SK-N-SH (cell line): ENCODE data around the gene LRRC8D. TPM values are rescaled to one million over a fixed set of nuclear protein-coding genes. Genes with fewer than 3 reads are reported as not detected.

ENCODE experiments used
- CTCF ChIA-PET: fragments of 300-600, 350-600 bp; formaldehyde crosslinking; extraction: SDS; loops from one replicate; lab custom pipeline; 2021; lab: Yijun Ruan, JAX
- POLR2A ChIA-PET: fragments of 350-600 bp; sonication (Branson Sonifier 250); formaldehyde crosslinking; extraction: SDS; loops from one replicate; lab custom pipeline; 2020; ENCODE audit warnings: antibody characterized with exemption, inconsistent platforms; lab: Yijun Ruan, JAX
- DNase-seq: peaks from one replicate; pipeline ENCODE4 v3.0.0; 2012
- H2AFZ ChIP-seq: fragments of 200-600 bp; sonication (generic); 2 replicates; pipeline ENCODE4 v1.8.1; 2016; ENCODE audit warnings: antibody characterized with exemption, mild to moderate bottlenecking, low read depth
- H3F3A ChIP-seq: fragments of 200-600 bp; sonication (generic); replicated peaks from 2 replicates; pipeline ENCODE3; 2016; ENCODE audit warnings: antibody characterized with exemption, mild to moderate bottlenecking; ENCODE audit not compliant: insufficient read depth
- H3K27ac ChIP-seq, 2 experiments: fragments of 200-500 bp in 1 of 2; fragments of 200-600 bp in 1 of 2; sonication (Bioruptor generic) in 1 of 2; sonication (generic), shearing (Covaris generic) in 1 of 2; 2 replicates each; pipeline versions ENCODE4 v1.5.1 to v1.6.1; 2014 to 2016; ENCODE audit warnings: low read depth in 2 of 2, inconsistent platforms in 1 of 2, low read length in 1 of 2, mild to moderate bottlenecking in 1 of 2, mixed read lengths in 1 of 2
- H3K27me3 ChIP-seq: fragments of 200-600 bp; sonication (generic), shearing (Covaris generic); 2 replicates; pipeline ENCODE4 v1.6.1; 2016; ENCODE audit warnings: mixed run types; ENCODE audit not compliant: insufficient read depth
- H3K36me3 ChIP-seq, 2 experiments: fragments of 200-500 bp in 1 of 2; fragments of 200-600 bp in 1 of 2; sonication (Bioruptor generic) in 1 of 2; sonication (generic) in 1 of 2; replicated peaks in 1 of 2; 2 replicates each; pipeline versions ENCODE3 to v1.5.1; 2014 to 2016; ENCODE audit warnings: low read length in 1 of 2, mild to moderate bottlenecking in 1 of 2; ENCODE audit not compliant: insufficient read depth in 2 of 2, control insufficient read depth in 1 of 2
- H3K4me1 ChIP-seq, 2 experiments: fragments of 200-500 bp in 1 of 2; fragments of 200-600 bp in 1 of 2; sonication (Bioruptor generic) in 1 of 2; sonication (generic), shearing (Covaris generic) in 1 of 2; 2 replicates each; pipeline versions ENCODE4 v1.5.1 to v1.6.1; 2014 to 2016; ENCODE audit warnings: low read depth in 1 of 2, low read length in 1 of 2, mixed run types in 1 of 2; ENCODE audit not compliant: insufficient read depth in 2 of 2, control insufficient read depth in 1 of 2
- H3K4me2 ChIP-seq: fragments of 200-600 bp; sonication (generic), shearing (Covaris generic); 2 replicates; pipeline ENCODE4 v1.6.1; 2017; ENCODE audit warnings: mixed run types
- H3K4me3 ChIP-seq, 2 experiments: fragments of 200-500 bp in 1 of 2; fragments of 200-600 bp in 1 of 2; sonication (Bioruptor generic) in 1 of 2; sonication (generic), shearing (Covaris generic) in 1 of 2; 2 replicates each; pipeline versions ENCODE4 v1.5.1 to v1.8.1; 2014 to 2016; ENCODE audit warnings: low read depth in 2 of 2, inconsistent platforms in 1 of 2, low read length in 1 of 2, mild to moderate bottlenecking in 1 of 2, mixed read lengths in 1 of 2, moderate library complexity in 1 of 2
- H3K79me2 ChIP-seq: fragments of 200-600 bp; sonication (generic); 2 replicates; pipeline ENCODE4 v1.8.1; 2017; ENCODE audit warnings: mild to moderate bottlenecking; ENCODE audit not compliant: insufficient read depth
- H3K9ac ChIP-seq: fragments of 200-600 bp; sonication (generic); 2 replicates; pipeline ENCODE4 v1.6.1; 2017; ENCODE audit warnings: mixed run types
- H3K9me2 ChIP-seq: fragments of 200-600 bp; sonication (generic); 2 replicates; pipeline ENCODE4 v1.6.1; 2017; ENCODE audit warnings: mixed run types
- H3K9me3 ChIP-seq: fragments of 200-600 bp; sonication (generic); 2 replicates; pipeline ENCODE4 v1.6.1; 2017; ENCODE audit warnings: mixed run types, mild to moderate bottlenecking, moderate library complexity
- H4K20me1 ChIP-seq: fragments of 200-600 bp; sonication (generic); 2 replicates; pipeline ENCODE4 v1.6.1; 2017; ENCODE audit warnings: mild to moderate bottlenecking, mixed run types; ENCODE audit not compliant: insufficient read depth
- CHD2 ChIP-seq: fragments of 150-350 bp; IDR thresholded peaks from 2 replicates; pipeline ENCODE4 v1.6.1; 2018; ENCODE audit warnings: low read length; ENCODE audit not compliant: partially characterized antibody
- ELF1 ChIP-seq: IDR thresholded peaks from 2 replicates; pipeline ENCODE4 v1.4.0; 2012
- EP300 ChIP-seq, 2 experiments: IDR thresholded peaks; 2 replicates each; pipeline versions ENCODE4 v1.4.0 to v1.6.1; 2012; ENCODE audit warnings: borderline replicate concordance in 1 of 2, low read depth in 1 of 2, low read length in 1 of 2
- EZH2phosphoT487 ChIP-seq: fragments of 200-600 bp; sonication (generic); IDR thresholded peaks from 2 replicates; pipeline ENCODE4 v1.6.1; 2017; ENCODE audit warnings: low read depth, mixed run types, mild to moderate bottlenecking, antibody characterized with exemption, moderate library complexity, borderline replicate concordance
- FOSL2 ChIP-seq: IDR thresholded peaks from 2 replicates; pipeline ENCODE4 v1.4.0; 2012; ENCODE audit warnings: low read depth, mild to moderate bottlenecking, moderate library complexity, borderline replicate concordance
- FOXM1 ChIP-seq: IDR thresholded peaks from 2 replicates; pipeline ENCODE4 v1.4.0; 2012; ENCODE audit warnings: low read depth, mild to moderate bottlenecking
- JUND ChIP-seq: IDR thresholded peaks from 2 replicates; pipeline ENCODE4 v1.4.0; 2012
- MXI1 ChIP-seq: IDR thresholded peaks from 2 replicates; pipeline ENCODE4 v1.6.1; 2012; ENCODE audit warnings: mild to moderate bottlenecking, low read depth, low read length, improper control_type of control experiment
- NFIC ChIP-seq: IDR thresholded peaks from 2 replicates; pipeline ENCODE4 v1.4.0; 2012; ENCODE audit warnings: borderline replicate concordance
- NRF1 ChIP-seq: IDR thresholded peaks from 2 replicates; pipeline ENCODE4 v1.6.1; 2012; ENCODE audit warnings: low read depth, mild to moderate bottlenecking, low read length
- POLR2AphosphoS5 ChIP-seq: IDR thresholded peaks from 2 replicates; pipeline ENCODE4 v1.6.1; 2012; ENCODE audit warnings: low read depth, low read length
- RAD21 ChIP-seq: IDR thresholded peaks from 2 replicates; pipeline ENCODE4 v1.6.1; 2012; ENCODE audit warnings: mild to moderate bottlenecking, low read length
- RFX5 ChIP-seq: IDR thresholded peaks from 2 replicates; pipeline ENCODE4 v1.6.1; 2012; ENCODE audit warnings: mild to moderate bottlenecking, improper control_type of control experiment, low read length
- SIN3A ChIP-seq: IDR thresholded peaks from 2 replicates; pipeline ENCODE4 v1.6.1; 2012; ENCODE audit warnings: low read depth, mild to moderate bottlenecking, low read length, moderate library complexity, borderline replicate concordance
- SMC3 ChIP-seq: IDR thresholded peaks from 2 replicates; pipeline ENCODE4 v1.6.1; 2012; ENCODE audit warnings: low read depth, low read length, improper control_type of control experiment
- TCF12 ChIP-seq: IDR thresholded peaks from 2 replicates; pipeline ENCODE4 v1.4.0; 2012
- TEAD4 ChIP-seq: IDR thresholded peaks from 2 replicates; pipeline ENCODE4 v1.4.0; 2012; ENCODE audit warnings: mild to moderate bottlenecking, borderline replicate concordance; ENCODE audit not compliant: insufficient read depth
- YY1 ChIP-seq: IDR thresholded peaks from 2 replicates; pipeline ENCODE4 v1.4.0; 2012; ENCODE audit warnings: low read depth, mild to moderate bottlenecking
- WGBS: methylation state at CpG from one replicate; pipeline ENCODE4 v1.1.6; 2017; ENCODE audit warnings: low lambda C conversion rate; 5-methylcytosine and 5-hydroxymethylcytosine counted together
- polyA plus RNA-seq, 3 experiments: library from polyadenylated mRNA; depleted of rRNA; stranded (reverse); fragments of >200 nt; gene quantifications; 2 replicates each; pipeline ENCODE4 v1.2.3, GENCODE V29; 2012
- TF ChIP-seq, protein P1 (sequence below): IDR thresholded peaks from 2 replicates; pipeline ENCODE4 v1.6.1; 2012; ENCODE audit warnings: mild to moderate bottlenecking, low read depth, low read length, moderate library complexity
- TF ChIP-seq, protein P2 (sequence below): fragments of 150-350 bp; IDR thresholded peaks from 2 replicates; pipeline ENCODE4 v1.6.1; 2016; ENCODE audit warnings: mild to moderate bottlenecking, low read depth, low read length
- TF ChIP-seq, protein P3 (sequence below): IDR thresholded peaks from 2 replicates; pipeline ENCODE4; 2012
- TF ChIP-seq, protein P4 (sequence below): IDR thresholded peaks from 2 replicates; pipeline ENCODE4 v1.4.0; 2012; ENCODE audit warnings: low read depth, borderline replicate concordance

Gene LRRC8D
- polyA plus RNA-seq, 1 of the 3 experiments (the other 2 are of a cell fraction), result 15.0 TPM

DNA sequence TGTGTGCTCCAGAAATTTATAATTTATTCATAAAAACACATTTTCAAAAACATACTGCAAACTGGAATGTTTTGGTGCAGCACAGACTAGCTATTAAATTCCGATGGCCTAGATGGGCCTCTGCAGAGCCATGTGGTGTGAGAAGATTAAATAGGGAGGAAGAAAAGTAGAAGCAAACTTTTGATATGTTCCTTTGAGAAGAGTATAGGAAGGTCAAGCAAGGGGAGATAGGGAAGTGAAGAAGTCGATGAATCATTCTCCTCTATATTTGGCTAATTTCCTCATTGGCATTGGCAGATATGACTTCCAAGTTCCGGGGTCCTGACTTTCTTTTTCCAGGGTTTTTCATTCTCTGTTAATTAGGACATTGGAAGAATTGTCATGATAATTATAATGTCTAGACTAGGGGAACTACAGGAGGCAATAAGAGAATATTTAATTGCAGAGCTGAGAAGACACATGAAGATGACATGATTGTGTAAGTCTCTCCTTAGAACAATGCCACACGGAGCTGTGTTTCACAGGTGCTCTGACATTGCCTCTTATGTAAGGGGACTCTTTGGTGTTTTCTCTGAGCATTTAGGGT lies 154.8 kb downstream of the LRRC8D start (continued):
- TF ChIP-seq, protein P1, sequence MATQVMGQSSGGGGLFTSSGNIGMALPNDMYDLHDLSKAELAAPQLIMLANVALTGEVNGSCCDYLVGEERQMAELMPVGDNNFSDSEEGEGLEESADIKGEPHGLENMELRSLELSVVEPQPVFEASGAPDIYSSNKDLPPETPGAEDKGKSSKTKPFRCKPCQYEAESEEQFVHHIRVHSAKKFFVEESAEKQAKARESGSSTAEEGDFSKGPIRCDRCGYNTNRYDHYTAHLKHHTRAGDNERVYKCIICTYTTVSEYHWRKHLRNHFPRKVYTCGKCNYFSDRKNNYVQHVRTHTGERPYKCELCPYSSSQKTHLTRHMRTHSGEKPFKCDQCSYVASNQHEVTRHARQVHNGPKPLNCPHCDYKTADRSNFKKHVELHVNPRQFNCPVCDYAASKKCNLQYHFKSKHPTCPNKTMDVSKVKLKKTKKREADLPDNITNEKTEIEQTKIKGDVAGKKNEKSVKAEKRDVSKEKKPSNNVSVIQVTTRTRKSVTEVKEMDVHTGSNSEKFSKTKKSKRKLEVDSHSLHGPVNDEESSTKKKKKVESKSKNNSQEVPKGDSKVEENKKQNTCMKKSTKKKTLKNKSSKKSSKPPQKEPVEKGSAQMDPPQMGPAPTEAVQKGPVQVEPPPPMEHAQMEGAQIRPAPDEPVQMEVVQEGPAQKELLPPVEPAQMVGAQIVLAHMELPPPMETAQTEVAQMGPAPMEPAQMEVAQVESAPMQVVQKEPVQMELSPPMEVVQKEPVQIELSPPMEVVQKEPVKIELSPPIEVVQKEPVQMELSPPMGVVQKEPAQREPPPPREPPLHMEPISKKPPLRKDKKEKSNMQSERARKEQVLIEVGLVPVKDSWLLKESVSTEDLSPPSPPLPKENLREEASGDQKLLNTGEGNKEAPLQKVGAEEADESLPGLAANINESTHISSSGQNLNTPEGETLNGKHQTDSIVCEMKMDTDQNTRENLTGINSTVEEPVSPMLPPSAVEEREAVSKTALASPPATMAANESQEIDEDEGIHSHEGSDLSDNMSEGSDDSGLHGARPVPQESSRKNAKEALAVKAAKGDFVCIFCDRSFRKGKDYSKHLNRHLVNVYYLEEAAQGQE, result no peak

DNA sequence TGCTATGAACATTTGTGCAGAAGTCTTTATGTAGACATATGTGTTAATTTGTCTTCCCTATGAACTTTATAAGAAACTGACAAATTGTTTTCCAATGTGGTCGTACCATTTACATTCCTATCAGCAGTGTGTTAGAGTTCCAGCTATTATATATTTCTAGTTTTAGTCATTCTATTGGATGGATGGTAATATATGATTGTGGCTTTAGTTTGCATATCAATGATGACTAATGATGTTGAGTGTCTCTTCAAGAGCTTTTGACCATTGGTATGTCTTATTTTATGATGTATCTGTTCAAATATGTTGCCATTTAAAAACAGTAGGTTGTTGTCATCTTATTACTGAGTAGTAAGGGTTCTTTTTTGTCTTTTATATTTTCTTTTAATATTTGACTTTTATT lies 157.9 kb downstream of the LRRC8D start:
- WGBS, result 80% methylated on average over 1 of the region's 1 CpG
- POLR2A ChIA-PET, result no interaction called here
- Histone ChIP-seq H3K9me3 (no peaks in the 10 kb centered on the region), H3K36me3 (no peaks in the 10 kb centered on the region), H2AFZ (no peak overlapping the region), H3K9ac (no peak overlapping the region), H3K4me3 (no peak overlapping the region), H3K4me1 (peaks cover 0 to 6% of the 10 kb centered on the region in 2 experiments; a peak in 2 of 4 replicates), H4K20me1 (no peaks in the 10 kb centered on the region), H3K27ac (no peak overlapping the region), H3K9me2 (no peaks in the 10 kb centered on the region), H3K79me2 (no peaks in the 10 kb centered on the region), H3F3A (no peaks in the 10 kb centered on the region), H3K27me3 (no peaks in the 10 kb centered on the region), H3K4me2 (no peak overlapping the region)
- CTCF ChIA-PET, result interaction anchor here (1.2 to 4.7 kb wide), 4 partner anchors 9 to 174 kb away, joined by 3 to 23 read pairs (median 6); partner anchors contain the start of gene LRRC8D
- TF ChIP-seq RAD21 (no peak), NFIC (peak; percentile 7; the same call in 1 of the 2 replicates), MXI1 (no peak), RFX5 (no peak), JUND (peak; percentile 42), CHD2 (no peak), SMC3 (no peak), EP300 (IDR thresholded peaks at IDR 0.05; ENCODE audit: borderline replicate concordance in 1 of 2, low read depth in 1 of 2, low read length in 1 of 2) (no peak; a peak in 1 of 4 replicates), TEAD4 (no peak), TCF12 (0 out of 2 replicates have a peak, but pooled peaks have one; percentile 25), SIN3A (no peak), NRF1 (no peak), FOSL2 (peak; percentile 57; the same call in 1 of the 2 replicates), ELF1 (no peak), EZH2phosphoT487 (no peak), FOXM1 (no peak), YY1 (no peak), POLR2AphosphoS5 (no peak)
- TF ChIP-seq, protein P2, sequence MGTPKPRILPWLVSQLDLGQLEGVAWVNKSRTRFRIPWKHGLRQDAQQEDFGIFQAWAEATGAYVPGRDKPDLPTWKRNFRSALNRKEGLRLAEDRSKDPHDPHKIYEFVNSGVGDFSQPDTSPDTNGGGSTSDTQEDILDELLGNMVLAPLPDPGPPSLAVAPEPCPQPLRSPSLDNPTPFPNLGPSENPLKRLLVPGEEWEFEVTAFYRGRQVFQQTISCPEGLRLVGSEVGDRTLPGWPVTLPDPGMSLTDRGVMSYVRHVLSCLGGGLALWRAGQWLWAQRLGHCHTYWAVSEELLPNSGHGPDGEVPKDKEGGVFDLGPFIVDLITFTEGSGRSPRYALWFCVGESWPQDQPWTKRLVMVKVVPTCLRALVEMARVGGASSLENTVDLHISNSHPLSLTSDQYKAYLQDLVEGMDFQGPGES, result no peak
- TF ChIP-seq, protein P1, result no peak
- TF ChIP-seq, protein P3, sequence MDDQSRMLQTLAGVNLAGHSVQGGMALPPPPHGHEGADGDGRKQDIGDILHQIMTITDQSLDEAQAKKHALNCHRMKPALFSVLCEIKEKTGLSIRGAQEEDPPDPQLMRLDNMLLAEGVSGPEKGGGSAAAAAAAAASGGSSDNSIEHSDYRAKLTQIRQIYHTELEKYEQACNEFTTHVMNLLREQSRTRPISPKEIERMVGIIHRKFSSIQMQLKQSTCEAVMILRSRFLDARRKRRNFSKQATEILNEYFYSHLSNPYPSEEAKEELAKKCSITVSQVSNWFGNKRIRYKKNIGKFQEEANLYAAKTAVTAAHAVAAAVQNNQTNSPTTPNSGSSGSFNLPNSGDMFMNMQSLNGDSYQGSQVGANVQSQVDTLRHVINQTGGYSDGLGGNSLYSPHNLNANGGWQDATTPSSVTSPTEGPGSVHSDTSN, result peak; percentile 58
- TF ChIP-seq, protein P4, sequence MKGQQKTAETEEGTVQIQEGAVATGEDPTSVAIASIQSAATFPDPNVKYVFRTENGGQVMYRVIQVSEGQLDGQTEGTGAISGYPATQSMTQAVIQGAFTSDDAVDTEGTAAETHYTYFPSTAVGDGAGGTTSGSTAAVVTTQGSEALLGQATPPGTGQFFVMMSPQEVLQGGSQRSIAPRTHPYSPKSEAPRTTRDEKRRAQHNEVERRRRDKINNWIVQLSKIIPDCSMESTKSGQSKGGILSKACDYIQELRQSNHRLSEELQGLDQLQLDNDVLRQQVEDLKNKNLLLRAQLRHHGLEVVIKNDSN, result no peak
- DNase-seq, result no peak
